ENCODE measurements around the gene SUMO4. TPM values are rescaled to one million over a fixed set of nuclear protein-coding genes. Genes with fewer than 3 reads are reported as not detected.

The SUMO4 gene
- polyA plus RNA-seq, 3 donors: 0.22 to 0.29 (median 0.27) TPM

DNA sequence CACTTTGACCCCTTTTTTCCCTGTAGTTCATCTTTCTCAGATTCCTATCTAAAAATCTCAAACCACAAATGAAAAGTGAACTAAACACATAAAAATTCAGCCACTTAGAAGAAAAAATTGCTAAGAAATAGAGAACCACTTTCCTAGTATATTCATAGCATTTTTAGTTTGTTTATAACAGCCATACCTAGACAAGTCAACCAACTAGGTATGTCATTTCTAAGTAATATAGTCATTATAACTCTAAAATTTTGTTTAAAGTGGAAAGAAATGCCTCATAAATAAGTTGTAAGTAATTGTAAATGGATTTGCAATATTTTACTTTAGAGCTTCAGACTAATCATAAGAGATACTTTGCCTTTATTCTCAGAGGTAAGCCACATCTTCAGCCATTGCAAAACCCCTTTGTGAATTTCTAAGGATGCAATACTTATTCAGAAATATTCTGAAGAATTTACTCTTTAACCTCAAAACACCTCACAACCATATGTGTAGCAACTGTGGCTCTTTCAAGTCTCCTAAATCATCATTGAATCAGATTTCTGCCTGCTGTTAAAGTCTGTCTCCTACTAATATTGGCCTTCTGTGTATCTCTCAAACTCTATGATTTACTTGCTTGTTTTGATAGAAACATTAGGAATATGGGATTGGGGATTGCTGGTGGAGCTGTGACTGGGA lies 6.9 kb upstream of the SUMO4 start:
- Mint-ChIP-seq H3K9me3 (no peaks in the 10 kb centered on the region), H3K4me1 (peaks cover 5% of the 10 kb centered on the region), H3K27me3 (ENCODE audit: low read depth in 3 of 3) (peaks cover 0 to 1% (median 0%) of the 10 kb centered on the region in 3 donors), H3K27ac (no peak overlapping the region), H3K4me3 (no peak overlapping the region), H3K36me3 (peaks cover 49 to 69% of the 10 kb centered on the region in 2 donors)
- Histone ChIP-seq H3K27me3 (ENCODE audit: control insufficient read depth in 2 of 2, insufficient read depth in 2 of 2, low read length in 2 of 2) (no peaks in the 10 kb centered on the region), H4K20me1 (ENCODE audit: insufficient read depth, low read length) (peaks cover 96% of the 10 kb centered on the region), H3K9me3 (replicated peaks in 1 of 2; ENCODE audit: control insufficient read depth in 1 of 2, insufficient read depth in 1 of 2, low read length in 2 of 2) (no peaks in the 10 kb centered on the region), H3K4me3 (replicated peaks in 1 of 3; ENCODE audit: low read depth in 2 of 3, low read length in 3 of 3) (no peak overlapping the region), H3K4me1 (ENCODE audit: control insufficient read depth in 1 of 2, insufficient read depth in 2 of 2, low read length in 2 of 2) (no peaks in the 10 kb centered on the region), H3K9ac (ENCODE audit: insufficient read depth, low read length, poor library complexity, severe bottlenecking) (no peak overlapping the region), H3K79me2 (ENCODE audit: insufficient read depth, low read length) (peaks cover 77% of the 10 kb centered on the region), H3K4me2 (replicated peaks; ENCODE audit: extremely low read depth, low read length, poor library complexity, severe bottlenecking) (no peak overlapping the region), H3K27ac (ENCODE audit: low read depth in 1 of 2, low read length in 2 of 2) (peak overlapping the region in 1 of 2 donors; percentile 18), H3K36me3 (replicated peaks in 1 of 2; ENCODE audit: control insufficient read depth in 1 of 2, insufficient read depth in 2 of 2, low read length in 2 of 2) (peaks cover 36 to 70% of the 10 kb centered on the region in 2 donors), H2AFZ (ENCODE audit: insufficient read depth, low read depth, low read length, poor library complexity, severe bottlenecking) (no peak overlapping the region)
- TF ChIP-seq, protein P1, sequence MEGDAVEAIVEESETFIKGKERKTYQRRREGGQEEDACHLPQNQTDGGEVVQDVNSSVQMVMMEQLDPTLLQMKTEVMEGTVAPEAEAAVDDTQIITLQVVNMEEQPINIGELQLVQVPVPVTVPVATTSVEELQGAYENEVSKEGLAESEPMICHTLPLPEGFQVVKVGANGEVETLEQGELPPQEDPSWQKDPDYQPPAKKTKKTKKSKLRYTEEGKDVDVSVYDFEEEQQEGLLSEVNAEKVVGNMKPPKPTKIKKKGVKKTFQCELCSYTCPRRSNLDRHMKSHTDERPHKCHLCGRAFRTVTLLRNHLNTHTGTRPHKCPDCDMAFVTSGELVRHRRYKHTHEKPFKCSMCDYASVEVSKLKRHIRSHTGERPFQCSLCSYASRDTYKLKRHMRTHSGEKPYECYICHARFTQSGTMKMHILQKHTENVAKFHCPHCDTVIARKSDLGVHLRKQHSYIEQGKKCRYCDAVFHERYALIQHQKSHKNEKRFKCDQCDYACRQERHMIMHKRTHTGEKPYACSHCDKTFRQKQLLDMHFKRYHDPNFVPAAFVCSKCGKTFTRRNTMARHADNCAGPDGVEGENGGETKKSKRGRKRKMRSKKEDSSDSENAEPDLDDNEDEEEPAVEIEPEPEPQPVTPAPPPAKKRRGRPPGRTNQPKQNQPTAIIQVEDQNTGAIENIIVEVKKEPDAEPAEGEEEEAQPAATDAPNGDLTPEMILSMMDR (IDR thresholded peaks at IDR 0.05): no peak
- no peak for DNase-seq
- intact Hi-C loops (cut with micrococcal nuclease): no loop called here

DNA sequence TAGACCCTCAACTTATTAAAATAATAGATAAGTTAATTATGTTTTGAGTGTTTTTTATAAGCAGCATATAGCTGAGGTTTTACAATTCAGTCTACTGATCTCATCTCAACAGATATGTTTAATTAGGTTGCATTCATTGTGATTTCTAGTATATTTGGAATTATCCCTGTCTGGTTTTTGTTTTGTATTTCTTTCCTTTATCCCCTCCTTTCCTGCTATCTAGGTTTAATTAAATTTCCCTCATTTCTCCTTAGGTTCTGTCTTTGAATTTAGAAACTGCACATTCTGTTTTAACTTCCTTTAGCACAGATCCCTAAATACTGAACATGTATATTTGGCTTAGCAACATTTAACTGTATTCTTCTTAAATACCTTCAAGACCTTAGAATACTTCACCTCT lies 4.9 kb upstream of the SUMO4 start:
- Histone ChIP-seq H3K36me3 (replicated peaks in 1 of 2; ENCODE audit: control insufficient read depth in 1 of 2, insufficient read depth in 2 of 2, low read length in 2 of 2) (peaks cover 51 to 82% of the 10 kb centered on the region in 2 donors), H3K79me2 (ENCODE audit: insufficient read depth, low read length) (peaks cover 63% of the 10 kb centered on the region), H4K20me1 (ENCODE audit: insufficient read depth, low read length) (peaks cover 80% of the 10 kb centered on the region), H3K4me1 (ENCODE audit: control insufficient read depth in 1 of 2, insufficient read depth in 2 of 2, low read length in 2 of 2) (no peaks in the 10 kb centered on the region), H3K27ac (ENCODE audit: low read depth in 1 of 2, low read length in 2 of 2) (no peak overlapping the region), H3K9me3 (replicated peaks in 1 of 2; ENCODE audit: control insufficient read depth in 1 of 2, insufficient read depth in 1 of 2, low read length in 2 of 2) (no peaks in the 10 kb centered on the region), H2AFZ (ENCODE audit: insufficient read depth, low read depth, low read length, poor library complexity, severe bottlenecking) (no peak overlapping the region), H3K4me2 (replicated peaks; ENCODE audit: extremely low read depth, low read length, poor library complexity, severe bottlenecking) (no peak overlapping the region), H3K27me3 (ENCODE audit: control insufficient read depth in 2 of 2, insufficient read depth in 2 of 2, low read length in 2 of 2) (no peaks in the 10 kb centered on the region), H3K4me3 (replicated peaks in 1 of 3; ENCODE audit: low read depth in 2 of 3, low read length in 3 of 3) (no peak overlapping the region), H3K9ac (ENCODE audit: insufficient read depth, low read length, poor library complexity, severe bottlenecking) (no peak overlapping the region)
- intact Hi-C loops (cut with micrococcal nuclease): no loop called here
- no peak for DNase-seq
- peak overlapping the region in 3 of 7 donors; percentile 6 to 76 (median 66) for H3K27ac Mint-ChIP-seq
- TF ChIP-seq, protein P1 (IDR thresholded peaks at IDR 0.05): no peak
- no peaks in the 10 kb centered on the region for H3K9me3 Mint-ChIP-seq
- H3K27me3 Mint-ChIP-seq (ENCODE audit: low read depth in 3 of 3): peaks cover 0 to 1% (median 0%) of the 10 kb centered on the region in 3 donors
- no peak overlapping the region for H3K4me3 Mint-ChIP-seq
- H3K36me3 Mint-ChIP-seq: peaks cover 51 to 73% of the 10 kb centered on the region in 2 donors
- H3K4me1 Mint-ChIP-seq: peaks cover 5% of the 10 kb centered on the region

All from CD14-positive monocyte (primary cell).